ENCODE measurements around the gene MED29. TPM values are rescaled to one million over a fixed set of nuclear protein-coding genes. Genes with fewer than 3 reads are reported as not detected.

The MED29 gene
- total and polyA plus RNA-seq, 10 of the 15 experiments (the other 5 are each of a cell fraction or from before 2014, with no cell fraction given) = 3.2 to 36.6 (median 22.8) TPM

DNA sequence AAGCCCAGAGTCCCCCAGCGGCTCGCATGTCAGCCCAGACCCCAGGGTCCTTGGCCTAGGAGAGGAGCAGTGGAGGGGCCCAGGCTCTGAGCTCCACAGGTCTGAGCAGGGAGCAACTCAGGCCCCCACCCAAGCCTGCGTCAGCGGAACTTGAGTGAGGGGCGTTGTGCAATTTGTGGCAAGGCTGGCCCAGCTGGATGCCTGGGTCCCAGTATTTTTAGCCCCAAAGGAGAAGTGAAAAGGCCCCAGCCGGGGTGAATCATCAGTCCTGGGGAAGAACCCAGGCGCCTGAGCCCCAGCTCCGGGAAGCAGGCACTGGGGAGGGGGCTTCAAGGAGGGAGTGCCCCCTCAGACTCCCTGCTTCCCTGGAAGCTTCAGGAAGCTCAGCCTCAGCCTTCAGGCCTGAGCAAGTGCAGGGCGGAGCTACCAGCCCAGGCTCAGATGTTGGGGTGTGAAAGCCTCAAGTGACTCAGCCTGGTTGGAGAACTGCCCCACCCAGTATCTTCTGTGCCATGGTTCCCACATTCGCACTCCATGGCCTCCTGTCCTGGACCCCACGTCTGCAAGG lies 7.2 kb downstream of the MED29 start:
- H4K20me1 ChIP-seq (ENCODE audit: control insufficient read depth, insufficient read depth) = no peaks in the 10 kb centered on the region
- peaks cover 56% of the 10 kb centered on the region for H3K4me1 ChIP-seq (ENCODE audit: control insufficient read depth, insufficient read depth, low read length)
- ATAC-seq (peak; percentile 35), DNase-seq (ENCODE audit: low read depth, low spot score) (no peak), FAIRE-seq (peak; percentile 56)
- BruUV-seq (replicated peaks) = TSS peak; percentile 24
- ChIA-PET POLR2A (interaction anchor here (0.5 to 3.3 kb wide), 7 partner anchors 9 to 161 kb away, joined by 3 to 40 read pairs (median 9); partner anchors contain the start of genes GMFG, PLEKHG2, RPS16 and SAMD4B), RAD21 (ENCODE audit: unreplicated experiment) (interaction anchor here (0.9 to 6.7 kb wide), 12 partner anchors 9 to 274 kb away, joined by 3 to 159 read pairs (median 4); partner anchors contain the start of genes PLEKHG2, RPS16, SAMD4B and ZFP36), SMC1A (ENCODE audit: uncharacterized antibody, unreplicated experiment) (interaction anchor here (0.6 to 8.7 kb wide), 12 partner anchors 8 to 302 kb away, joined by 3 to 146 read pairs (median 4); partner anchors contain the start of genes DLL3, PLEKHG2, RPS16 and SAMD4B), CTCF (interaction anchor here (0.8 to 7.4 kb wide), 17 partner anchors 8 to 422 kb away, joined by 3 to 218 read pairs (median 4); partner anchors contain the start of genes DLL3, EID2B, PAK4 and PLEKHG2)
- no peak overlapping the region for H2AFZ ChIP-seq (ENCODE audit: control insufficient read depth, low read depth, low read length)
- intact Hi-C loops (cut with micrococcal nuclease; ENCODE audit: unreplicated experiment) = no loop called here
- 18% methylated on average over 11 of the region's 11 CpGs for WGBS (ENCODE audit: insufficient coverage, insufficient replicate concordance, low lambda C conversion rate, missing lambda C conversion rate)
- no peaks in the 10 kb centered on the region for H3K27me3 ChIP-seq (replicated peaks in 1 of 2; ENCODE audit: control insufficient read depth in 2 of 2, insufficient read depth in 2 of 2, low read length in 1 of 2)
- peaks cover 0 to 15% of the 10 kb centered on the region in 2 experiments; a peak in 3 of 4 replicates for H3K36me3 ChIP-seq (ENCODE audit: control insufficient read depth in 2 of 2, insufficient read depth in 2 of 2, low read length in 1 of 2)
- H3K9ac ChIP-seq (ENCODE audit: control insufficient read depth, insufficient read depth, low read length) = peak overlapping the region; percentile 83
- peak overlapping the region; percentile 99 for H3K27ac ChIP-seq (ENCODE audit: control insufficient read depth, insufficient read depth)
- in situ Hi-C loops (cut with MboI) = no loop called here
- H3K4me2 ChIP-seq (ENCODE audit: control insufficient read depth, insufficient read depth) = peak overlapping the region; percentile 94
- H3K4me3 ChIP-seq = peak overlapping the region; percentile 26
- peaks cover 18% of the 10 kb centered on the region for H3K79me2 ChIP-seq (ENCODE audit: control insufficient read depth, insufficient read depth, low read length)
- no peaks in the 10 kb centered on the region for H3K9me3 ChIP-seq (replicated peaks; ENCODE audit: control insufficient read depth, insufficient read depth, low read length)
- TF ChIP-seq, protein P1, sequence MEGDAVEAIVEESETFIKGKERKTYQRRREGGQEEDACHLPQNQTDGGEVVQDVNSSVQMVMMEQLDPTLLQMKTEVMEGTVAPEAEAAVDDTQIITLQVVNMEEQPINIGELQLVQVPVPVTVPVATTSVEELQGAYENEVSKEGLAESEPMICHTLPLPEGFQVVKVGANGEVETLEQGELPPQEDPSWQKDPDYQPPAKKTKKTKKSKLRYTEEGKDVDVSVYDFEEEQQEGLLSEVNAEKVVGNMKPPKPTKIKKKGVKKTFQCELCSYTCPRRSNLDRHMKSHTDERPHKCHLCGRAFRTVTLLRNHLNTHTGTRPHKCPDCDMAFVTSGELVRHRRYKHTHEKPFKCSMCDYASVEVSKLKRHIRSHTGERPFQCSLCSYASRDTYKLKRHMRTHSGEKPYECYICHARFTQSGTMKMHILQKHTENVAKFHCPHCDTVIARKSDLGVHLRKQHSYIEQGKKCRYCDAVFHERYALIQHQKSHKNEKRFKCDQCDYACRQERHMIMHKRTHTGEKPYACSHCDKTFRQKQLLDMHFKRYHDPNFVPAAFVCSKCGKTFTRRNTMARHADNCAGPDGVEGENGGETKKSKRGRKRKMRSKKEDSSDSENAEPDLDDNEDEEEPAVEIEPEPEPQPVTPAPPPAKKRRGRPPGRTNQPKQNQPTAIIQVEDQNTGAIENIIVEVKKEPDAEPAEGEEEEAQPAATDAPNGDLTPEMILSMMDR (IDR thresholded peaks at IDR 0.05 in 2 of 3, conservative IDR thresholded peaks at IDR 0.05 in 1 of 3; ENCODE audit: control insufficient read depth in 2 of 3, extremely low read depth in 1 of 3, insufficient read depth in 1 of 3, low read depth in 3 of 3, low read length in 3 of 3) = no peak
- TF ChIP-seq, protein P2, sequence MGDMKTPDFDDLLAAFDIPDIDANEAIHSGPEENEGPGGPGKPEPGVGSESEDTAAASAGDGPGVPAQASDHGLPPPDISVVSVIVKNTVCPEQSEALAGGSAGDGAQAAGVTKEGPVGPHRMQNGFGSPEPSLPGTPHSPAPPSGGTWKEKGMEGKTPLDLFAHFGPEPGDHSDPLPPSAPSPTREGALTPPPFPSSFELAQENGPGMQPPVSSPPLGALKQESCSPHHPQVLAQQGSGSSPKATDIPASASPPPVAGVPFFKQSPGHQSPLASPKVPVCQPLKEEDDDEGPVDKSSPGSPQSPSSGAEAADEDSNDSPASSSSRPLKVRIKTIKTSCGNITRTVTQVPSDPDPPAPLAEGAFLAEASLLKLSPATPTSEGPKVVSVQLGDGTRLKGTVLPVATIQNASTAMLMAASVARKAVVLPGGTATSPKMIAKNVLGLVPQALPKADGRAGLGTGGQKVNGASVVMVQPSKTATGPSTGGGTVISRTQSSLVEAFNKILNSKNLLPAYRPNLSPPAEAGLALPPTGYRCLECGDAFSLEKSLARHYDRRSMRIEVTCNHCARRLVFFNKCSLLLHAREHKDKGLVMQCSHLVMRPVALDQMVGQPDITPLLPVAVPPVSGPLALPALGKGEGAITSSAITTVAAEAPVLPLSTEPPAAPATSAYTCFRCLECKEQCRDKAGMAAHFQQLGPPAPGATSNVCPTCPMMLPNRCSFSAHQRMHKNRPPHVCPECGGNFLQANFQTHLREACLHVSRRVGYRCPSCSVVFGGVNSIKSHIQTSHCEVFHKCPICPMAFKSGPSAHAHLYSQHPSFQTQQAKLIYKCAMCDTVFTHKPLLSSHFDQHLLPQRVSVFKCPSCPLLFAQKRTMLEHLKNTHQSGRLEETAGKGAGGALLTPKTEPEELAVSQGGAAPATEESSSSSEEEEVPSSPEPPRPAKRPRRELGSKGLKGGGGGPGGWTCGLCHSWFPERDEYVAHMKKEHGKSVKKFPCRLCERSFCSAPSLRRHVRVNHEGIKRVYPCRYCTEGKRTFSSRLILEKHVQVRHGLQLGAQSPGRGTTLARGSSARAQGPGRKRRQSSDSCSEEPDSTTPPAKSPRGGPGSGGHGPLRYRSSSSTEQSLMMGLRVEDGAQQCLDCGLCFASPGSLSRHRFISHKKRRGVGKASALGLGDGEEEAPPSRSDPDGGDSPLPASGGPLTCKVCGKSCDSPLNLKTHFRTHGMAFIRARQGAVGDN (IDR thresholded peaks at IDR 0.05) = 0 out of 2 replicates have a peak, but pooled peaks have one; percentile 45
- TF ChIP-seq RFX5 (IDR thresholded peaks at IDR 0.05; ENCODE audit: low read depth, low read length) = no peak
- no peak; the same call in 1 of the 2 replicates for TF ChIP-seq MTA2 (IDR thresholded peaks at IDR 0.05; ENCODE audit: low read depth)
- TF ChIP-seq POU2F2 (IDR thresholded peaks at IDR 0.05; ENCODE audit: borderline replicate concordance, low read depth, low read length) = no peak
- no peak for TF ChIP-seq SRF (IDR thresholded peaks at IDR 0.05; ENCODE audit: low read depth in 2 of 2, low read length in 2 of 2)
- no peak for TF ChIP-seq SMC3 (IDR thresholded peaks at IDR 0.05; ENCODE audit: borderline replicate concordance, low read length)
- TF ChIP-seq PAX8 (IDR thresholded peaks at IDR 0.05) = no peak
- no peak for TF ChIP-seq LARP7 (IDR thresholded peaks at IDR 0.05)
- TF ChIP-seq, protein P3, sequence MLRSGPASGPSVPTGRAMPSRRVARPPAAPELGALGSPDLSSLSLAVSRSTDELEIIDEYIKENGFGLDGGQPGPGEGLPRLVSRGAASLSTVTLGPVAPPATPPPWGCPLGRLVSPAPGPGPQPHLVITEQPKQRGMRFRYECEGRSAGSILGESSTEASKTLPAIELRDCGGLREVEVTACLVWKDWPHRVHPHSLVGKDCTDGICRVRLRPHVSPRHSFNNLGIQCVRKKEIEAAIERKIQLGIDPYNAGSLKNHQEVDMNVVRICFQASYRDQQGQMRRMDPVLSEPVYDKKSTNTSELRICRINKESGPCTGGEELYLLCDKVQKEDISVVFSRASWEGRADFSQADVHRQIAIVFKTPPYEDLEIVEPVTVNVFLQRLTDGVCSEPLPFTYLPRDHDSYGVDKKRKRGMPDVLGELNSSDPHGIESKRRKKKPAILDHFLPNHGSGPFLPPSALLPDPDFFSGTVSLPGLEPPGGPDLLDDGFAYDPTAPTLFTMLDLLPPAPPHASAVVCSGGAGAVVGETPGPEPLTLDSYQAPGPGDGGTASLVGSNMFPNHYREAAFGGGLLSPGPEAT (IDR thresholded peaks at IDR 0.05; ENCODE audit: low read depth) = peak; percentile 30; the same call in 1 of the 2 replicates
- 0 out of 2 replicates have a peak, but pooled peaks have one; percentile 18 for TF ChIP-seq TCF3 (IDR thresholded peaks at IDR 0.05; ENCODE audit: borderline replicate concordance, insufficient read depth, low read depth, low read length)
- TF ChIP-seq KLF5 (IDR thresholded peaks at IDR 0.05; ENCODE audit: partially characterized antibody) = no peak
- TF ChIP-seq SMAD1 (IDR thresholded peaks at IDR 0.05; ENCODE audit: low read depth, partially characterized antibody) = no peak

Data from GM12878 (cell line).